Parathyroid adenoma (tissue), 2 donors: ENCODE results near the gene ITPR1.

Source experiments
- H2AFZ ChIP-seq: fragments of 300-600 bp; sonication (generic); one replicate; pipeline ENCODE4 v1.7.0; 2017; ENCODE audit warnings: antibody characterized with exemption, mild to moderate bottlenecking
- H3K27ac ChIP-seq: fragments of 300-600 bp; sonication (generic); one replicate; pipeline ENCODE4 v1.7.0; 2017
- H3K27me3 ChIP-seq: fragments of 300-600 bp; sonication (generic); one replicate; pipeline ENCODE4 v1.7.0; 2017; ENCODE audit warnings: low read length; ENCODE audit not compliant: control insufficient read depth, insufficient read depth
- H3K36me3 ChIP-seq: fragments of 300-600 bp; sonication (generic); one replicate; pipeline ENCODE4 v1.7.0; 2017; ENCODE audit warnings: low read length; ENCODE audit not compliant: control insufficient read depth, insufficient read depth
- H3K4me1 ChIP-seq: fragments of 300-600 bp; sonication (generic); one replicate; pipeline ENCODE4 v1.7.0; 2017; ENCODE audit warnings: control low read depth
- H3K4me2 ChIP-seq: fragments of 300-600 bp; sonication (generic); one replicate; pipeline ENCODE4 v1.7.0; 2017; ENCODE audit warnings: low read length
- H3K4me3 ChIP-seq: fragments of 300-600 bp; sonication (generic); one replicate; pipeline ENCODE4 v1.7.0; 2017; ENCODE audit warnings: low read depth, low read length
- H3K79me2 ChIP-seq: fragments of 300-600 bp; sonication (generic); one replicate; pipeline ENCODE4 v1.7.0; 2017; ENCODE audit warnings: control low read depth
- H3K9ac ChIP-seq: fragments of 300-600 bp; sonication (generic); one replicate; pipeline ENCODE4 v1.7.0; 2017; ENCODE audit warnings: mild to moderate bottlenecking
- H3K9me3 ChIP-seq: fragments of 300-600 bp; sonication (generic); one replicate; pipeline ENCODE4 v1.7.0; 2017; ENCODE audit warnings: low read length; ENCODE audit not compliant: control insufficient read depth
- CTCF ChIP-seq: fragments of 300-600 bp; sonication (generic); IDR thresholded peaks from one replicate; pipeline ENCODE4 v1.7.0; 2017; ENCODE audit warnings: antibody characterized with exemption, mild to moderate bottlenecking
- donor health status: primary hyperparathyroidism.

The ITPR1 gene

GRCh38 chr3:4804161-4805058 is 311.3 kb downstream of the ITPR1 start:
- H3K4me1 ChIP-seq = peaks cover 27% of the 10 kb centered on the region
- no peak for TF ChIP-seq CTCF
- no peak overlapping the region for H3K4me3 ChIP-seq
- peak overlapping the region; percentile 27 for H3K4me2 ChIP-seq
- no peaks in the 10 kb centered on the region for H3K9me3 ChIP-seq
- H3K27me3 ChIP-seq = no peaks in the 10 kb centered on the region
- H3K9ac ChIP-seq = no peak overlapping the region
- H3K36me3 ChIP-seq = no peaks in the 10 kb centered on the region
- no peaks in the 10 kb centered on the region for H3K79me2 ChIP-seq
- peak overlapping the region; percentile 34 for H3K27ac ChIP-seq
- H2AFZ ChIP-seq = no peak overlapping the region

GRCh38 chr3:4805662-4806061 is 312.5 kb downstream of the ITPR1 start:
- Histone ChIP-seq H3K79me2 (no peaks in the 10 kb centered on the region), H3K9me3 (no peaks in the 10 kb centered on the region), H3K4me3 (no peak overlapping the region), H3K4me1 (peaks cover 31% of the 10 kb centered on the region), H3K36me3 (no peaks in the 10 kb centered on the region), H2AFZ (no peak overlapping the region), H3K27me3 (no peaks in the 10 kb centered on the region), H3K9ac (no peak overlapping the region), H3K27ac (no peak overlapping the region), H3K4me2 (no peak overlapping the region)
- TF ChIP-seq CTCF = no peak

GRCh38 chr3:4806535-4807108 is 313.5 kb downstream of the ITPR1 start:
- H3K9me3 ChIP-seq = no peaks in the 10 kb centered on the region
- H3K4me2 ChIP-seq = no peak overlapping the region
- H3K4me1 ChIP-seq = peaks cover 31% of the 10 kb centered on the region
- H3K79me2 ChIP-seq = no peaks in the 10 kb centered on the region
- no peak overlapping the region for H3K4me3 ChIP-seq
- H3K9ac ChIP-seq = no peak overlapping the region
- no peak overlapping the region for H2AFZ ChIP-seq
- H3K27me3 ChIP-seq = no peaks in the 10 kb centered on the region
- no peak for TF ChIP-seq CTCF
- H3K36me3 ChIP-seq = no peaks in the 10 kb centered on the region
- no peak overlapping the region for H3K27ac ChIP-seq

GRCh38 chr3:4807381-4808280 is 314.5 kb downstream of the ITPR1 start:
- Histone ChIP-seq H3K4me1 (peaks cover 31% of the 10 kb centered on the region), H2AFZ (no peak overlapping the region), H3K4me2 (peak overlapping the region; percentile 33), H3K27me3 (no peaks in the 10 kb centered on the region), H3K79me2 (no peaks in the 10 kb centered on the region), H3K9ac (no peak overlapping the region), H3K27ac (peak overlapping the region; percentile 80), H3K4me3 (no peak overlapping the region), H3K9me3 (no peaks in the 10 kb centered on the region), H3K36me3 (no peaks in the 10 kb centered on the region)
- TF ChIP-seq CTCF = no peak
